Measurements from ENCODE around the gene SUFU. TPM values are rescaled to one million over a fixed set of nuclear protein-coding genes. Genes with fewer than 3 reads are reported as not detected.

Gene SUFU
- total RNA-seq, 4 donors from 2014 or later: 5.3 to 10.0 (median 8.6) TPM

GRCh38 chr10:102632394-102633111 lies 128.8 kb downstream of the SUFU start:
- TF ChIP-seq EP300 (IDR thresholded peaks at IDR 0.05): no peak
- no peak for TF ChIP-seq CTCF (IDR thresholded peaks at IDR 0.05)
- no peak for TF ChIP-seq POLR2A (IDR thresholded peaks at IDR 0.05)
- no peak for TF ChIP-seq POLR2AphosphoS5 (IDR thresholded peaks at IDR 0.05)
- H3K9me3 ChIP-seq: no peaks in the 10 kb centered on the region
- H3K4me1 ChIP-seq: peaks cover 0 to 71% (median 40%) of the 10 kb centered on the region in 3 donors
- WGBS, 2 donors (ENCODE audit: low coverage in 1 of 2): 0% methylated on average over 2 of the region's 5 CpGs; no CpG with 5 or more reads in 1 of the 2 donors
- H3K4me3 ChIP-seq: no peak overlapping the region
- peak overlapping the region in 3 of 4 donors; percentile 20 to 57 (median 51) for H3K27ac ChIP-seq
- no peaks in the 10 kb centered on the region for H3K27me3 ChIP-seq
- H3K36me3 ChIP-seq: peaks cover 0 to 28% of the 10 kb centered on the region in 2 donors
- ATAC-seq: no peak

GRCh38 chr10:102633287-102633686 lies 129.5 kb downstream of the SUFU start:
- H3K4me3 ChIP-seq: no peak overlapping the region
- peaks cover 0 to 64% (median 33%) of the 10 kb centered on the region in 3 donors for H3K4me1 ChIP-seq
- peak; percentile 23 for ATAC-seq
- H3K27me3 ChIP-seq: no peaks in the 10 kb centered on the region
- H3K36me3 ChIP-seq: peaks cover 0 to 28% of the 10 kb centered on the region in 2 donors
- peak overlapping the region in 3 of 4 donors; percentile 51 to 71 (median 57) for H3K27ac ChIP-seq
- TF ChIP-seq EP300 (IDR thresholded peaks at IDR 0.05) (no peak), POLR2AphosphoS5 (IDR thresholded peaks at IDR 0.05) (no peak), CTCF (IDR thresholded peaks at IDR 0.05) (no peak), POLR2A (IDR thresholded peaks at IDR 0.05) (no peak)
- no peaks in the 10 kb centered on the region for H3K9me3 ChIP-seq
- WGBS, 2 donors (ENCODE audit: low coverage in 1 of 2): 0 to 7% methylated on average over 3 to 6 of the region's 6 CpGs

- no peak for TF ChIP-seq POLR2AphosphoS5 (IDR thresholded peaks at IDR 0.05)
- no peak for TF ChIP-seq CTCF (IDR thresholded peaks at IDR 0.05)
- no peak for TF ChIP-seq EP300 (IDR thresholded peaks at IDR 0.05)
- no peak for TF ChIP-seq POLR2A (IDR thresholded peaks at IDR 0.05)
- H3K9me3 ChIP-seq: no peaks in the 10 kb centered on the region
- no CpG with 5 or more reads among the region's 5 CpGs for WGBS, 2 donors (ENCODE audit: low coverage in 1 of 2)
- H3K4me3 ChIP-seq: no peak overlapping the region
- peak overlapping the region in 3 of 4 donors; percentile 51 to 71 (median 57) for H3K27ac ChIP-seq
- ATAC-seq: no peak
- H3K27me3 ChIP-seq: no peaks in the 10 kb centered on the region
- peaks cover 0 to 28% of the 10 kb centered on the region in 2 donors for H3K36me3 ChIP-seq
- peaks cover 0 to 59% (median 30%) of the 10 kb centered on the region in 3 donors for H3K4me1 ChIP-seq
Measured at GRCh38 chr10:102633848-102634247, 130.1 kb downstream of the SUFU start.

- ATAC-seq: no peak
- peaks cover 0 to 50% (median 22%) of the 10 kb centered on the region in 3 donors for H3K4me1 ChIP-seq
- 60% methylated on average over 3 of the region's 4 CpGs; no CpG with 5 or more reads in 1 of the 2 donors for WGBS, 2 donors (ENCODE audit: low coverage in 1 of 2)
Measured at GRCh38 chr10:102634686-102635085, 130.9 kb downstream of the SUFU start.

GRCh38 chr10:102635377-102635776 lies 131.6 kb downstream of the SUFU start:
- H3K27ac ChIP-seq: no peak overlapping the region
- TF ChIP-seq POLR2A (IDR thresholded peaks at IDR 0.05) (no peak), EP300 (IDR thresholded peaks at IDR 0.05) (no peak), POLR2AphosphoS5 (IDR thresholded peaks at IDR 0.05) (no peak), CTCF (IDR thresholded peaks at IDR 0.05) (no peak)
- 43 to 51% methylated on average over 4 of the region's 4 CpGs for WGBS, 2 donors (ENCODE audit: low coverage in 1 of 2)
- ATAC-seq: no peak
- H3K4me3 ChIP-seq: no peak overlapping the region
- peaks cover 0 to 16% of the 10 kb centered on the region in 2 donors for H3K36me3 ChIP-seq
- no peaks in the 10 kb centered on the region for H3K27me3 ChIP-seq
- H3K4me1 ChIP-seq: peaks cover 0 to 43% (median 19%) of the 10 kb centered on the region in 3 donors
- H3K9me3 ChIP-seq: no peaks in the 10 kb centered on the region

More at GRCh38 chr10:102634686-102635085, 130.9 kb downstream of the SUFU start:
- H3K9me3 ChIP-seq: no peaks in the 10 kb centered on the region
- no peak overlapping the region for H3K4me3 ChIP-seq
- TF ChIP-seq POLR2A (IDR thresholded peaks at IDR 0.05) (no peak), EP300 (IDR thresholded peaks at IDR 0.05) (no peak)
- no peaks in the 10 kb centered on the region for H3K27me3 ChIP-seq
- peaks cover 0 to 23% of the 10 kb centered on the region in 2 donors for H3K36me3 ChIP-seq
- no peak overlapping the region for H3K27ac ChIP-seq

Data from gastroesophageal sphincter (tissue), 4 donors.